GM19035 (cell line): ENCODE measurements around the gene GRM8.

Source experiments
- ATAC-seq: cut with Tn5 transposase; IDR thresholded peaks from one replicate; pipeline ENCODE4 v1.9.1; 2021; ENCODE audit not compliant: unreplicated experiment

Gene GRM8

GRCh38 chr7:126569402-126569801 lies 683.3 kb downstream of the GRM8 start:
- no peak for ATAC-seq

GRCh38 chr7:126557271-126557670 lies 695.5 kb downstream of the GRM8 start:
- no peak for ATAC-seq

GRCh38 chr7:126541406-126541805 lies 711.3 kb downstream of the GRM8 start:
- ATAC-seq: no peak

GRCh38 chr7:126535176-126535575 lies 717.6 kb downstream of the GRM8 start:
- no peak for ATAC-seq

GRCh38 chr7:126533715-126534114 lies 719.0 kb downstream of the GRM8 start:
- ATAC-seq: no peak

- no peak for ATAC-seq
Observed at GRCh38 chr7:126529833-126530232, 722.9 kb downstream of the GRM8 start.

GRCh38 chr7:126529254-126529653 lies 723.5 kb downstream of the GRM8 start:
- ATAC-seq: no peak

GRCh38 chr7:126525906-126526305 lies 726.8 kb downstream of the GRM8 start:
- ATAC-seq: no peak

GRCh38 chr7:126524967-126525366 lies 727.8 kb downstream of the GRM8 start:
- ATAC-seq: no peak

GRCh38 chr7:126511046-126511445 lies 741.7 kb downstream of the GRM8 start:
- no peak for ATAC-seq

GRCh38 chr7:126501617-126502016 lies 751.1 kb downstream of the GRM8 start:
- peak; percentile 70 for ATAC-seq

- ATAC-seq: no peak
Observed at GRCh38 chr7:126499481-126499880, 753.3 kb downstream of the GRM8 start.

GRCh38 chr7:126495733-126496132 lies 757.0 kb downstream of the GRM8 start:
- ATAC-seq: no peak

- ATAC-seq: no peak
Observed at GRCh38 chr7:126495001-126495400, 757.7 kb downstream of the GRM8 start.

GRCh38 chr7:126493801-126494200 lies 758.9 kb downstream of the GRM8 start:
- no peak for ATAC-seq

- no peak for ATAC-seq
Observed at GRCh38 chr7:126489874-126490273, 762.9 kb downstream of the GRM8 start.

- ATAC-seq: no peak
Observed at GRCh38 chr7:126487728-126488442, 764.9 kb downstream of the GRM8 start.

- no peak for ATAC-seq
Observed at GRCh38 chr7:126486806-126487205, 765.9 kb downstream of the GRM8 start.

GRCh38 chr7:126485791-126486190 lies 767.0 kb downstream of the GRM8 start:
- no peak for ATAC-seq

- ATAC-seq: no peak
Observed at GRCh38 chr7:126483972-126484371, 768.8 kb downstream of the GRM8 start.

- ATAC-seq: no peak
Observed at GRCh38 chr7:126472825-126473224, 779.9 kb downstream of the GRM8 start.

- no peak for ATAC-seq
Observed at GRCh38 chr7:126462405-126462804, 790.3 kb downstream of the GRM8 start.

GRCh38 chr7:126460664-126461063 lies 792.1 kb downstream of the GRM8 start:
- ATAC-seq: no peak
